Lung (tissue), 12 donors: Measurements from ENCODE around the gene BUD23. TPM values are rescaled to one million over a fixed set of nuclear protein-coding genes. Genes with fewer than 3 reads are reported as not detected.

Experiments
- ATAC-seq: fragments of 200-7000 bp; cut with Tn5 transposase; one replicate; pipeline ENCODE4 v1.9.1; 2020; ENCODE audit warnings: moderate number of reproducible peaks; ENCODE audit not compliant: insufficient read depth, low FRiP score
- DNase-seq, 3 donors: peaks; one replicate each; pipeline ENCODE4 v3.0.0-alpha.2; 2013 to 2017
- H3K27ac ChIP-seq, 2 donors: one replicate each; pipeline ENCODE4 v1.5.1; 2013; ENCODE audit warnings: mild to moderate bottlenecking in 2 of 2, moderate library complexity in 2 of 2, control low read depth in 1 of 2, inconsistent platforms in 1 of 2, low read depth in 1 of 2, low read length in 1 of 2
- H3K27me3 ChIP-seq, 3 donors: one replicate each; pipeline ENCODE4 v1.5.1; 2013; ENCODE audit warnings: low read length in 2 of 3; ENCODE audit not compliant: control insufficient read depth in 3 of 3, insufficient read depth in 3 of 3
- H3K36me3 ChIP-seq, 4 donors: one replicate each; pipeline ENCODE4 v1.5.1; 2013; ENCODE audit warnings: low read length in 4 of 4, mild to moderate bottlenecking in 1 of 4, moderate library complexity in 1 of 4; ENCODE audit not compliant: control insufficient read depth in 4 of 4, insufficient read depth in 4 of 4
- H3K4me1 ChIP-seq, 5 donors: one replicate each; pipeline ENCODE4 v1.5.1; 2013; ENCODE audit warnings: low read length in 5 of 5, mild to moderate bottlenecking in 2 of 5, moderate library complexity in 1 of 5; ENCODE audit not compliant: control insufficient read depth in 5 of 5, insufficient read depth in 5 of 5
- H3K4me3 ChIP-seq: one replicate; pipeline ENCODE4 v1.5.1; 2013; ENCODE audit warnings: mild to moderate bottlenecking, control low read depth, moderate library complexity
- H3K9ac ChIP-seq, 2 donors: one replicate each; pipeline ENCODE4 v1.5.1; 2013; ENCODE audit warnings: low read length in 2 of 2, control low read depth in 1 of 2; ENCODE audit not compliant: insufficient read depth in 1 of 2
- H3K9me3 ChIP-seq, 4 donors: one replicate each; pipeline ENCODE4 v1.5.1; 2013; ENCODE audit warnings: low read length in 3 of 4, mild to moderate bottlenecking in 1 of 4, moderate library complexity in 1 of 4; ENCODE audit not compliant: control insufficient read depth in 4 of 4, insufficient read depth in 3 of 4
- CTCF ChIP-seq: IDR thresholded peaks from 2 replicates; pipeline ENCODE4 v1.5.1; 2012; ENCODE audit warnings: mild to moderate bottlenecking; ENCODE audit errors: control extremely low read depth, extremely low read depth
- WGBS, 2 donors: extraction: QIAGEN DNeasy Blood & Tissue Kit; methylation state at CpG; one replicate each; pipeline ENCODE4 v1.1.7; 2013; 5-methylcytosine and 5-hydroxymethylcytosine counted together
- polyA plus RNA-seq, 2 donors: library from polyadenylated mRNA; stranded (reverse); fragments of 200-250 nt; gene quantifications; one replicate each; pipeline ENCODE4 v1.2.1, GENCODE V29; 2013
- total RNA-seq, 2 donors: library from RNA; depleted of rRNA in 1 of 2; stranded (reverse); fragments of >200 nt in 1 of 2; gene quantifications; one replicate each; pipeline ENCODE4 v1.2.1, GENCODE V29; 2014 to 2021
- donor health status: control.
- donor health status: control.
- donor health status: Bipolar disorder and iron deficiency.
- donor health status: healthy.
- donor health status: DM: yes; HTN: yes; CAD: no.

BUD23 gene
- total and polyA plus RNA-seq, 4 donors = 33.5 to 118 (median 74.2) TPM

- peaks cover 0 to 1% (median 0%) of the 10 kb centered on the region in 4 donors for H3K9me3 ChIP-seq
- WGBS, 2 donors = 90 to 93% methylated on average over 8 of the region's 8 CpGs
- H3K9ac ChIP-seq = no peak overlapping the region
- peaks cover 0 to 11% (median 8%) of the 10 kb centered on the region in 4 donors for H3K36me3 ChIP-seq
- DNase-seq (no peak), ATAC-seq (no peak)
- H3K27ac ChIP-seq = peak overlapping the region in 1 of 2 donors; percentile 88
- peaks cover 0 to 10% (median 0%) of the 10 kb centered on the region in 5 donors for H3K4me1 ChIP-seq
- H3K4me3 ChIP-seq = no peak overlapping the region
- no peaks in the 10 kb centered on the region for H3K27me3 ChIP-seq
- TF ChIP-seq CTCF = no peak
These were observed 52.1 kb downstream of the BUD23 start for GRCh38 chr7:73735528-73735905.

GRCh38 chr7:73736885-73737284, 53.5 kb downstream of the BUD23 start:
- peaks cover 0 to 10% (median 0%) of the 10 kb centered on the region in 5 donors for H3K4me1 ChIP-seq
- no peaks in the 10 kb centered on the region for H3K27me3 ChIP-seq
- H3K27ac ChIP-seq = no peak overlapping the region
- no peak overlapping the region for H3K9ac ChIP-seq
- no peak for TF ChIP-seq CTCF
- H3K9me3 ChIP-seq = no peaks in the 10 kb centered on the region
- DNase-seq (no peak), ATAC-seq (no peak)
- 95 to 96% methylated on average over 14 of the region's 14 CpGs for WGBS, 2 donors
- H3K4me3 ChIP-seq = no peak overlapping the region
- H3K36me3 ChIP-seq = peaks cover 0 to 11% (median 8%) of the 10 kb centered on the region in 4 donors

- no peak overlapping the region for H3K9ac ChIP-seq
- H3K4me1 ChIP-seq = peaks cover 0 to 10% (median 0%) of the 10 kb centered on the region in 5 donors
- no peaks in the 10 kb centered on the region for H3K9me3 ChIP-seq
- peak overlapping the region in 1 of 2 donors; percentile 61 for H3K27ac ChIP-seq
- no peak overlapping the region for H3K4me3 ChIP-seq
- 79 to 82% methylated on average over 17 of the region's 17 CpGs for WGBS, 2 donors
- DNase-seq = no peak
- ATAC-seq = no peak
- H3K27me3 ChIP-seq = peaks cover 0 to 3% (median 0%) of the 10 kb centered on the region in 3 donors
- peaks cover 0 to 11% (median 8%) of the 10 kb centered on the region in 4 donors for H3K36me3 ChIP-seq
- no peak for TF ChIP-seq CTCF
These were observed 54.3 kb downstream of the BUD23 start for GRCh38 chr7:73737491-73738219.
